DOHH2 (cell line): ENCODE measurements around the gene LACTBL1.
A peak's percentile ranks its signal among the peaks of the same experiment; 100 is the strongest.
"Not testable (repeated sequence)": the region's sequence is repeated elsewhere in the genome, so short reads cannot be mapped to it uniquely, and the experiment has no call there.

Experiments used
- H3F3A ChIP-seq: fragments of 200-600 bp; sonication (generic), shearing (Covaris generic); 2 replicates; pipeline ENCODE4 v1.6.0; 2016; ENCODE audit warnings: antibody characterized with exemption, mild to moderate bottlenecking; ENCODE audit not compliant: control insufficient read depth, insufficient read depth
- H3K27ac ChIP-seq: fragments of 200-600 bp; sonication (generic); 2 replicates; pipeline ENCODE4 v1.5.1; 2014; ENCODE audit warnings: low read depth, mild to moderate bottlenecking, low read length, moderate library complexity
- H3K27me3 ChIP-seq: fragments of 200-600 bp; sonication (generic); 2 replicates; pipeline ENCODE4 v1.6.1; 2014; ENCODE audit warnings: mild to moderate bottlenecking, low read length, mixed read lengths; ENCODE audit not compliant: control insufficient read depth
- H3K36me3 ChIP-seq: fragments of 200-600 bp; sonication (generic); 2 replicates; pipeline ENCODE4 v1.6.1; 2014; ENCODE audit warnings: mild to moderate bottlenecking, low read length, moderate library complexity, mixed read lengths; ENCODE audit not compliant: control insufficient read depth
- H3K4me1 ChIP-seq: fragments of 200-600 bp; sonication (generic); 2 replicates; pipeline ENCODE4 v1.6.1; 2014; ENCODE audit warnings: mild to moderate bottlenecking, low read length, mixed read lengths; ENCODE audit not compliant: control insufficient read depth
- H3K4me2 ChIP-seq: fragments of 200-600 bp; sonication (generic); 2 replicates; pipeline ENCODE4 v1.6.0; 2014; ENCODE audit warnings: mild to moderate bottlenecking, low read length, moderate library complexity
- H3K4me3 ChIP-seq: fragments of 200-600 bp; sonication (generic); 2 replicates; pipeline ENCODE4 v1.5.1; 2014; ENCODE audit warnings: mild to moderate bottlenecking, low read length, mixed read lengths
- H3K79me2 ChIP-seq: fragments of 200-600 bp; sonication (generic); 2 replicates; pipeline ENCODE4 v1.6.1; 2014; ENCODE audit warnings: mild to moderate bottlenecking, low read length, mixed read lengths; ENCODE audit not compliant: control insufficient read depth
- H3K9me2 ChIP-seq: fragments of 200-600 bp; sonication (generic); replicated peaks from 2 replicates; pipeline ENCODE4 v1.6.1; 2014; ENCODE audit warnings: mild to moderate bottlenecking, low read length, mixed read lengths; ENCODE audit not compliant: control insufficient read depth
- H3K9me3 ChIP-seq: fragments of 200-600 bp; sonication (generic); 2 replicates; pipeline ENCODE4 v1.6.1; 2014; ENCODE audit warnings: antibody characterized with exemption, low read length, mixed read lengths; ENCODE audit not compliant: control insufficient read depth, insufficient read depth
- H4K20me1 ChIP-seq: fragments of 200-600 bp; sonication (generic); 2 replicates; pipeline ENCODE4 v1.6.0; 2014; ENCODE audit warnings: low read depth, mild to moderate bottlenecking, antibody characterized with exemption, low read length, moderate library complexity; ENCODE audit not compliant: control insufficient read depth, insufficient read depth
- EZH2phosphoT487 ChIP-seq: fragments of 200-600 bp; sonication (generic); IDR thresholded peaks from 2 replicates; pipeline ENCODE4 v1.6.1; 2017; ENCODE audit warnings: borderline replicate concordance, mild to moderate bottlenecking, antibody characterized with exemption, low read length, moderate library complexity, mixed read lengths
- TF ChIP-seq, protein P1 (sequence below): fragments of 200-600 bp; sonication (generic); IDR thresholded peaks from one replicate; pipeline ENCODE4 v1.5.1; 2014; ENCODE audit warnings: antibody characterized with exemption, mild to moderate bottlenecking, low read depth, low read length; ENCODE audit not compliant: poor library complexity, severe bottlenecking

Gene LACTBL1

GRCh38 chr1:22983944-22984343 is 11.3 kb upstream of the LACTBL1 start:
- TF ChIP-seq, protein P1, sequence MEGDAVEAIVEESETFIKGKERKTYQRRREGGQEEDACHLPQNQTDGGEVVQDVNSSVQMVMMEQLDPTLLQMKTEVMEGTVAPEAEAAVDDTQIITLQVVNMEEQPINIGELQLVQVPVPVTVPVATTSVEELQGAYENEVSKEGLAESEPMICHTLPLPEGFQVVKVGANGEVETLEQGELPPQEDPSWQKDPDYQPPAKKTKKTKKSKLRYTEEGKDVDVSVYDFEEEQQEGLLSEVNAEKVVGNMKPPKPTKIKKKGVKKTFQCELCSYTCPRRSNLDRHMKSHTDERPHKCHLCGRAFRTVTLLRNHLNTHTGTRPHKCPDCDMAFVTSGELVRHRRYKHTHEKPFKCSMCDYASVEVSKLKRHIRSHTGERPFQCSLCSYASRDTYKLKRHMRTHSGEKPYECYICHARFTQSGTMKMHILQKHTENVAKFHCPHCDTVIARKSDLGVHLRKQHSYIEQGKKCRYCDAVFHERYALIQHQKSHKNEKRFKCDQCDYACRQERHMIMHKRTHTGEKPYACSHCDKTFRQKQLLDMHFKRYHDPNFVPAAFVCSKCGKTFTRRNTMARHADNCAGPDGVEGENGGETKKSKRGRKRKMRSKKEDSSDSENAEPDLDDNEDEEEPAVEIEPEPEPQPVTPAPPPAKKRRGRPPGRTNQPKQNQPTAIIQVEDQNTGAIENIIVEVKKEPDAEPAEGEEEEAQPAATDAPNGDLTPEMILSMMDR, result no peak
- TF ChIP-seq EZH2phosphoT487, result no peak
- H3K4me3 ChIP-seq, result no peak overlapping the region
- H3K4me2 ChIP-seq, result no peak overlapping the region
- H3K9me3 ChIP-seq, result no peaks in the 10 kb centered on the region
- H3K9me2 ChIP-seq, result no peaks in the 10 kb centered on the region
- no peaks in the 10 kb centered on the region for H3K4me1 ChIP-seq
- no peak overlapping the region for H3K27ac ChIP-seq
- peaks cover 11% of the 10 kb centered on the region; the same call in 1 of the 2 replicates for H3K27me3 ChIP-seq
- no peaks in the 10 kb centered on the region for H3F3A ChIP-seq
- H3K79me2 ChIP-seq, result no peaks in the 10 kb centered on the region
- H3K36me3 ChIP-seq, result no peaks in the 10 kb centered on the region
- no peaks in the 10 kb centered on the region for H4K20me1 ChIP-seq

DNA sequence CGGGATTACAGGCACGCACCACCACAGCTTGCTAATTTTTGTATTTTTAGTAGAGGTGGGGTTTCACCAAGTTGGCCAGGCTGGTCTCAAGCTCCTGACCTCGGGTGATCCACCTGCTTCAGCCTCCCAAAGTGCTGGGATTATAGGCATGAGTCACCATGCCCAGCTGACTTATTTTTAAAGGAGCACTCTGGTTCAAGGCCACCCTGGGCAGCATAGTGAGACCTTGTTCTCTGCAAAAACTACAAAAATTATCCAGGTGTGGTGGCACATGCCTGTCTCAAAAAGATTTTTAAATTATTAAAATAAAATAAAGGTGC is 7.8 kb upstream of the LACTBL1 start:
- not testable (repeated sequence) for H3K4me2 ChIP-seq, H3K79me2 ChIP-seq, H3K27me3 ChIP-seq, H3K9me3 ChIP-seq, H3K4me3 ChIP-seq, H3K36me3 ChIP-seq, H4K20me1 ChIP-seq, H3F3A ChIP-seq, H3K9me2 ChIP-seq, H3K4me1 ChIP-seq, H3K27ac ChIP-seq

- Histone ChIP-seq H3K4me3 (no peak overlapping the region), H3K4me1 (peaks cover 4% of the 10 kb centered on the region; the same call in 1 of the 2 replicates), H4K20me1 (no peaks in the 10 kb centered on the region), H3K4me2 (no peak overlapping the region), H3K27ac (no peak overlapping the region), H3K9me2 (no peaks in the 10 kb centered on the region), H3K27me3 (peaks cover 8% of the 10 kb centered on the region; the same call in 1 of the 2 replicates), H3K79me2 (no peaks in the 10 kb centered on the region), H3K9me3 (no peaks in the 10 kb centered on the region), H3K36me3 (no peaks in the 10 kb centered on the region), H3F3A (no peaks in the 10 kb centered on the region)
- TF ChIP-seq, protein P1, result no peak
- TF ChIP-seq EZH2phosphoT487, result no peak
Measured at GRCh38 chr1:22978299-22978698, 5.6 kb upstream of the LACTBL1 start.

DNA sequence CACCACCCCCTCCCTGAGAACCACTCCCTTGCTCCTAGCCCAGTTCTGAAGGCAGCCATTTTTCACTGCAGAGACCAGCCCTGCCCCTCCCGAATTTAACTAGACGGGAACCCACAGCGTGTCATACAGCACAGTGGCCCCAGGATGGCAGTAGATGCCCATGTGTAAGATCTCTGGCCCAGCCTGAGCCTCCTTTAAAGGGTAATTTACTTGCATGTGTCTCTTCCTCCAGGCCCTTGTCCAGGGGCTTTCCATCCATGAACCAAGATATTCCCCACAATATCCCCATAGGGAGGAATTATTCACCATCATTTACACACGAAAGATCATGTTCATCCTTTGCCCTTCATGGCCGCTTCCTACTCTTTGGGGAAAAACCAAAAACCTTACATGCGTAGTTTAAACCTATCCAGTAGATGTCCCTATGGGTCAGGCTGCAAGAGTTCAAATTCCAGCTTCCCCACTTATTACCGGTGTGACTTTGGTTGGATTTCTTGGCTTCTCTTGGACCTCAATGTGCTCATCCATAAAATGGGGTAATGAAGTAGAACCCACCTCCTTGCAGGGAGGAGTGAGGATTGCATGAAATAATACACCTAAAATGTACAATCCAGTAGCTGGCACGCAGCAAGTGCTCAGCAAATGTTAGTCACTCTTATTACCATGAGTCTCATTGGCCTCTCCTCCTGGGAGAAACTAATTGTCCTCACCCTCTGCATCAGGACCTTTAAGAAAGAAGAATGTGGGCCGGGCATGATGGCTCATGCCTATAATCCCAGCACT is 4.0 kb upstream of the LACTBL1 start:
- Histone ChIP-seq H3K4me2 (peak overlapping the region; percentile 37; the same call in 1 of the 2 replicates), H3K9me3 (no peaks in the 10 kb centered on the region), H3K27ac (no peak overlapping the region), H3K27me3 (peaks cover 13% of the 10 kb centered on the region), H3K79me2 (no peaks in the 10 kb centered on the region), H4K20me1 (no peaks in the 10 kb centered on the region), H3K4me1 (peaks cover 4% of the 10 kb centered on the region; the same call in 1 of the 2 replicates), H3K4me3 (no peak overlapping the region), H3K9me2 (no peaks in the 10 kb centered on the region), H3K36me3 (no peaks in the 10 kb centered on the region), H3F3A (no peaks in the 10 kb centered on the region)
- TF ChIP-seq, protein P1, result peak; percentile 94
- no peak for TF ChIP-seq EZH2phosphoT487
